Measurements from ENCODE around the gene DLG1.

Gene DLG1

DNA sequence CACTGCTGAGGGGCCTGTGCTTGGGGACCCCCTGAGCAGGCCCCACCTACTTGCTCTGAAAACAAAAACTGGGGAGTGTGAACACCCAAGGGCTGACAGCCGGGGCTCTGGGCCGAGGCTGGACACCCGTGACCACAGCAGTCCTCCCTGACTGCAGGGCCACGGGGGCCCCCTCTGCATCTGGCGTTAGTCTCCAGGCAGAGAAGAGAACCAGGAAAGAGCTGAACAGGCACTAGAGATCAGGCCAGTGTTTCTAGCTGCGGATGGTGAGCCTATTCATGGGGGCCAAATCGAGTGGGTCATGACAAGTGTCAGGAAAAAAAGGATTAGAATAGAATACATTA is 285.9 kb downstream of the DLG1 start:
- FAIRE-seq: no peak

DNA sequence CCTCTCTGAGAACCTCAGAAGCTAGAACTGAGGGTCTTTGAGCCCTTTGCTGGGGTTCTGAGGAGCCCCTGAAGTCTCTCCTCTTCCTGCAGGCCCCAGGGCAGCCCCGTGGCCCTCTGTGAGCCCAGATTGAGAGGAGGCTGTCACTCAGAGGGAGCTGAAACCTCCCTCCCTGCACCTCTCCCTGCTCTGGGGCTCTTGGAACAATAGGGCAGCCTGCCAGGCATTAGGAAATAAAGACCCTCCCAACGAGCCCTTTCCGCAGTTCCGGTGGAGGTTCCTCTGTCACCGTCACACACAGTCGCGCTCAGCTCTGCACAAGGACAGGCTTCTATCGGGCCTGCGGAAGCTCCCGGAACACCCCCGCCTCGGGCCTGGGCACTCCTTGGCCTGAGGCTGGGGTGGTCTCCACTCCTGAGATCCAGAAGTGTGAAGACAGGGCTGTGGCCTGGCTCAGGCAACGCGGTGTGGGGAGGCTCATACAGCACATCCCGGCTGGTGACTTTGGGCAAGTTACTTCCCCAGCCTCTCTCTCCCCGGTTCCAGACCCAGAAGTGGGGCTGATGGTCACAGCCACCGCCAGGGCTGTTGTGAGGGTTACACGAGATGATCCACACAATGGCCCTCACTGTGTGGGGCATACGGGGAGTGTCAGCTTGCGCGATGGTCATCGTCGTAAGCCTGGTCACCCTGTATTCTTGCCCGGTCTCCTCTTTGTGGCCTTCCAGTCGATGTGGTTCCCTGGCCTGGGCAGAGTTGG is 286.5 kb downstream of the DLG1 start:
- FAIRE-seq: no peak

DNA sequence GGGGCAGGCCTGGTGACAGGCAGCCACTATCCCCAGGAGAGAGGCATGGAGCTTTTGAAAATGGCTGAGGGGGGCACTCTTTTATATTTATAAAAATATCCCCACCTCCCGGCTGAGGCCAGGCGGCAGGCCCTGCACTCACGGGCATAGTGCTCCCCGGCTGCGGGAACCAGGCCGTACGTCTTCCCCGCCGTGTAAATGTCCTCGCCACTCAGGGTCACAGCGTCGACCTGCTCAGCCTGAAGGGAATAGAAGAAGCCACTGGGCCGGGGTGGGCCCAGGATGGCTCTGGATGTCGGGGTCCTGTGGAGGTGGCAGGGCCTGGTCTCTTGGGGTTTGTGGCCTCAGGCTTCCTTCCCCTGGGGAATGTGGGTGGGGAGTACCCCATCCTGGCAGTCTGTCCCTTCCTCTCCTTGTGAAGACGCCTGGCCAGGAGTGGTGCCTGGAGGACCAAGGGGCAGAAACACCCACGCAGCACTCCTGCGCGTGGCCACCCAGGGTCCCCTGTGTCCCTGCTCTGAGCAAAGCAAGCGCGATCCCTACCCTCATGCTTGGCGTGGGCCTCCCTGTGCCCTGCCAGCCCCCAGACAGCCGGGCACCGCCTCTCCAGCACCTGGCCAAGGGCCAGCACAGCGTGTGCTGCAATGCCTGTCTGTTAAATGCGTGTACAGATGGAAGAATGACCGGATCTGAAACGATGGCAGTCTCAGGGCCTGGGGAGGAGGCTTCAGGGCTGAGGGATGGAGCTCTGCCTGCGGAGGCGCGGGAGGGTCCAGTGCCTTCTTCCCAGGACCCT is 287.7 kb downstream of the DLG1 start:
- FAIRE-seq: no peak

DNA sequence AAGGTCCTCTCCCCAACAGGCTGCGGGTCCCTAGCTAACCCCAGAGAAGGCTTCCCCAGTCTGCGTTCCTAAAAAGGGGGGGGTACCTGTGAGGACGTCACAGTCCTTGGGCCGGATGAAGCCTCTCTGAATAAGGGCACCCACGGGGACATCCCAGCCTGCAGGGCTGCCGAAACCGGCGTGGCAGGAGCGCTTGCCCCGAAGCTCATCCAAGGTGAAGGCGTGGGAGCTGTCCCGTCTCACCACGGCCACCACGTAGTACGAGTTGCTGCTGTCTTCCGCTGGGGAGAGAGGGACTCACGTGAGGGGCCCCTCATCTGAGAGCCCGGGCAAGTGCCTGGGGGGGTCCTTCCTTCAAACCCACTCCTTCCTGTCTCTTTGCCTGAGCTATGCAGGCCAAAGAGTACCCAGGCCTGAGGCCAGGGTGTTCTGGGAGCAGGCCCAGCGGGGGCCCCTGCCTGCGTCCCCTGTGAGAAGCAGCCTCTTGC is 288.8 kb downstream of the DLG1 start:
- no peak for FAIRE-seq

DNA sequence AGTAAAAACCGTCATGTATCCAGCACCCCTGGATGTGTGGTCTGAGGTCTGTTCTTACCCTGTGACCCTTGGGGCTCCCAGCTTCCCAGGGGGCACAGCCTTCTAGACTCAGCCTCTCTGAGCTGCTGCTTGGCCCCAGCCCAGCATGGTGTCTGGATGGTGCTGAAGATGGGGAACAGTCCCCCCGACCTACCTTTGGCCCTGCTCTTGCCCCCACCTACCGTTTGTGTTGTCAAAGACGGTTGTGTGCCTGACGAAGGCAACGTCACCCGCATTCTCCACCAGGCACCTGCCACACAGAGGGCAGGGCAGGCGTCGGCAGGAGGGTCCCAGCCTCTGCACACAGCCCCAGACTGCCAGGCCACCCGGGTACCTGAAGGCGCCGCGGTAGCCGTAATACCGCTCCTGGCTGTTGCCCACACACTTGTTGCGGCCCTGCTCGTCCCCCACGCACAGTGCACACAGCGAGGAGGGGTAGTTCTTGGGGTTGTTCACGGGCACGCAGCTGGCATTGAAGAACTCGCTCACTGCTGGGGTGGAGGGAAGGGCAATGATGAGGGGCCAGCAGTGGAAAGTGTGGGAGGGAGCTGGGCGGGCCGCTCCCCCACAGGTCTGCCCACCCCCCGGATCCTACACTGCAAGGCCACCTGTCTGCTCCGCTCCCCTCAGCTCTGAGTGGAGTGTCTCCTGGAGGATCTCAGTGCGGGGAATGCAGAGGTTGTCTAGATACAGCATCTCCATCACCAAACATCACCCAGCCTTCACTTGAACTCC is 289.8 kb downstream of the DLG1 start:
- no peak for FAIRE-seq

DNA sequence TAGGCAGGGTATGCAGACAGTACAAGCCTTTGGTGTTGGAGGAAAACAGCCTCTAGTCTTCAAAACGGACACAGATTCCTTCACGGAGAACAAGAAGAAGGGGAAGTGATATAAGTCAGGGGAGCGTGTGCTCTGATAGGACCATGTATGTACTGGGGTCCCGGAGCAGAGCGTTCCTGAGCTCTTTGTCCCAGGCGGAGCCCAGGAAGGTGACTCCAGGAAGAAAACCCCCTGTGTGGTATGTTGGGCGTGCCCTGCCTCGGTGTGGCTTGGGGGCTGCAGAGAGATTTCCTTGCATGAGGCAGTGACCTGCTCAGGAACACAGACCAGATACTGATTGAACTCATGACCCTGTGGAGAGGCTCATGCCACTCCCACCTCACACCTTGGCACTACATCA is 290.5 kb downstream of the DLG1 start:
- no peak for FAIRE-seq

DNA sequence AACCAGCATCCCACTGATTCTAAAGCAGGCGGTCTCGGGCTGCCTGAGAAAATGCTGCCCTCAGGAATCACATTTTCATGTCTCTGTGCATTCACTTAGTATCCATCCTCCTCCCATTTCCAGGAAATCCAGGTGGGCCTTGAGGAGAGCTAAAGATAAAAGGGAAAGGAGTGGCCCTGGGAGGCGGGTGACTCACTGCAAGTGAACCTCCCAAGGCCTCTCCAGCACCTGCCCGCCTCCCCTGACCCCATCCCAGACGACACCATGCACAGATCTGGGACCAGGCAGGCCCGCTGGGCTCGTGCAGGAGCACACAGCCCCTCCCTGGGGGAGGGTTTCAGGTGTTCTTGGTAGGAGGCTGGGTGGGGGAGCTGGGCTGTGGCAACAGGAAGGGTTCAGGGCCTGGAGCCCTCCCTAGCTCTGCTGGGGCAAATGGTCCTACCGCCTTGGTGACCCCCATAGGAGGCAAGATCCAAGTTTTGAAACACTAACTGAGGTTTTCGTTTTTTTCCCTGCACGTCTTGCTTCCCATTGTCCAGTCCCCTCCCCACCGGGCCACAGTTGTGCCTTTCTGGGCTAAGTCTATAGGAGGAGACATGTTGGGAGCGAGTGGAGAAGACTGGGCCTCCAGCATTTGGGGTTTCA is 291.0 kb downstream of the DLG1 start:
- FAIRE-seq: no peak

DNA sequence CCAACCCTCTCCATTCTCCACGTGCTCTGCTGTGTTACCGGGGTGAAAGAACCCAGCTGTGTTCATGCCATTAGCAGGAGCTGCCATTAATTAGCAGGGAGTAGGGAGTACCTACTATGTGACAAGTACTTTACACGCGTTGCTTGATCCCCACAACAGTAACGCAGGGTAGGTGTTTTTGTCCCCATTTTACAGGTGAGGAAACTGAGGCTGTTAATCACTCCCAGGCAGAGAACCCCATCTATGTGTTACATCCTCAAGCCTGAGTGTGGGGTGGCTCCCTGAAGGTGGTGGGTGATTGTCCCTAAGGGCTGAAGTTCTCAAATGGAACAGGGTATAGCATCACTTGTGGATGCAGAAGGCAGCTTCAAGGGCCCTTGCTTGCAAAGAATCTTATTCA is 291.6 kb downstream of the DLG1 start:
- FAIRE-seq: no peak

DNA sequence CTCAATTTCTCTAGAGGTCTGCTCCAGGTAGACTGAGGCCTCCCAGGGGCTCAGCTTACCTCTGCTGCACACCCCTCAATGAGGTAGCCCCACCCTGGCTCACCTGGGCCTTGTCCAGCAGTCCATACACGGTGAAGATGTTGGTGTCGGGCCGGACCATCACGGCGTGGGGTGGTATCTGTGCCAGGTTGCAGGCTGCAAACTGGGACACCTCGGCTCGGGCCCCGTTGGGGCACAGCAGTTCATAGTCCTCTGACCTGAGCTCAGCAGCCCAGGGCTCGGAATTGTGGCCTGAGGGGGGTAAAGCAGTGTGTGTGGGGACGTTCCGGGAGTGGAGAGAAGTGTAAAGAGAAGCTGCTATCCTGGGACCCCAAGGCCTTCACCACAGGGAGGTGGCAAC is 292.0 kb downstream of the DLG1 start:
- FAIRE-seq: no peak

DNA sequence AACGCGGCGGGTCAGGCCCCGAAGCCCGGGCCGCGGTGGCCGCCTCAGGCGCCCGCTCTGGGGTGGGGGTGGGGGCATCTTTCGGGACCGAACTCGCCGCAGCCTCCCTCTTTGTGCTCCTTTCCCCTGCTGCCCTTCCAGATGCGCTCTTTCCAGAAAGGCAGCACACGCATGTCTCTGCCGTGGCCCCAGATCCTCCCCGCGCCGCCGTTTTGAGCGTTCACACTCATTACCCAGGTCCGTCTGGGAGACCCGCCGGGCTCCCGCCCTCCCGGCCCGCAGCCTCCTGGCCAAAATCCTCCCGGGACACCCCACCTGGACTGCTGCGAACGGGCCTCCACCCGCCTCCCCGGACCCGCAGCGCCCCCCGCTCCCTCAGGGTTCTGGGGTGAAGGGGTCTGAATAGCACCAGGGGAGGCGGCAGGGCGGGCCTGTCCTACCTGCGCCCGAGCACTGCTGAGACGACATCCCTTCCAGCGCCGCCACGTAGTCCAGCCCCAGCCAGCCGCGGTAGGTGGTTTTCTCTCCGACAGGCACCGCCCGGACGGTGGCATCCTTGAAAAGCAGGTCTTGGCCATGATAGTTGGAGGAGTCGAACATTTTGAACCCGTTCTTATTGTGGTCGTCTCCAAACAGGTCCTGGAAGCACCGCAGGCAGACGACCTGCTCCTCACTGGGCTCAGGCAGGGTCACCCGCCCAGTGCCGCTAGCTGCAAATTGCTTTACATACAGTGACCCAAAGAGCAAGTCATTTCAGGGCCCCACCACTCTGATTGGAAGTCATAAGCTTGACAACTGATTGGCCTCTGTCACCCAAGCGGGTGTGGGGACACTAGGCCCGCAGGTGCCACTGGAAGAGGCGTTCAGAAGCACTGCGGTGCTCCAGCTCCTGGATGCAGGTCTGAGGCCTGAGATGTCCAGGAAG is 294.7 kb downstream of the DLG1 start:
- no peak for FAIRE-seq

DNA sequence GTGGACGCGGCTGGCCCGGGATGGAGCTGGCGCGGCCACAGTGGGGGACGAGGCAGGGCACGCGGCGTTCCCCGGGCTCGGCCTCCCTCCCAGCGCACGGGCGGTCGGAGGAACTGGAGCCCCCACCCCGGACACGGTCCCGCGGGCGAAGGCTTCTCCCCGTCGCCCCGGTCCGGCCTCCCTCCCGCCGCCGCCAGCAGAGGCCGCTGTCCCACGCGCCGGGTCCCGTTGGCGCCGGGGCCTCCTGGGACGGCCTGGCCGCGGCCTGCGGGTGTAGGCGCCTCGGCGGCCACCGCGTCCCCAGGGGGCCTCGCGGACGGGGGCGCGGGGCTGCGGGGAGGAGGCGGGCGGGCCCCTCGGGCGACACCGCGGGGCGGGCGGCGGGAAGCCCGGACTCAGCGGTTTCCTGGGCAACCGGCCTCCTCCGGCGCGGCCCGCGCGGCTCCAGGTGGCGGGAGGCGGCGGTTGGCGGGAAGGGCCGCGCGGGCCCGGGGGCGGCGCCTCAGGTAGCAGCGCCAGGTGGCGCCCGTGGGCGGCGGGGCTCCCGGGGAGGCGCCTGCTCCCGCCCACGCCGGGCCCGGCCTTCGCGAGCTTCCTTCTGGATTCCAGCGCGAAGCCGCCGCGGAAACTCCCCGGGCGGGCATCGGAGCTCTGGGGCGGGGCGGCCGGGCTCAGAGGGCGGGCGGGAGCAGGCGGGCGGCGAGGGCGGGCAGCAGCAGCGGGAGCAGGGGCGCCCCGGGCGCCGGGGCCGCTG is 295.5 kb downstream of the DLG1 start:
- FAIRE-seq: no peak

DNA sequence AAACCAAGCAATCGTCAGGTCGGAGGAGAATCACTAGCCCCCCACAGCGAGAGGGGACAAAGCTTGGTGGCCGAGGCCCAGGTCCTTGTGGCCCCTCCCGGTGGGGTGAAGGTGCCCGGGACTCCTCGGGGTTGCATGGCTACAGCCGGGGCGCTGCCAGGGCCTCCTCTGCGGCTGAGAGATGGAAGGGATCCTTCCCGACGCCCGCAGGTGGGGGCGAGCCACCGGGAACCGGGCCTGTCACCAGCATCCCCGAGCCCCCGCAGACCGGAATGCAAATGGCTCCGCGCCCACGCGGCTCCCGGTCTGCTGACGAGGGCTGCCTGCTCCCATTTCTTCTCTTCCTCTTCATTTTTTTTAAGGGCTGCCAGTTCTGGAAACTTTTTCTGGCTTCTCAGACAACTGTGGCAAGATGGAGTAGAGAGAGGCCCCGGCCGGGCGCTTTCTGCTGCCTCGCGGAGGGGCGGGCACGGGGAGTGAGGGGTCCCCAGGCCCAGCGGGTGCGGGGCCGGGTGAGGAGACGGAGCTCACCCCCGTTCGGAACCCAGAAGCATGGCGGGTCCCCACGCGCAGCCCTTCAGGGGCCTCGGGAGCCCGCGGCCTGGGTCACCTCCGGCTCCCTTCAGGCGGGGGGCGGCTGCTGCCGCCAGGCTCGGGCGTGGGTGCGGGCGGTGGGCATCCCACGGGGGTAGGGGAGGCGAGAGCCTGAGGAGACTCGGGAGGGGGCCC is 296.3 kb downstream of the DLG1 start:
- FAIRE-seq: no peak

DNA sequence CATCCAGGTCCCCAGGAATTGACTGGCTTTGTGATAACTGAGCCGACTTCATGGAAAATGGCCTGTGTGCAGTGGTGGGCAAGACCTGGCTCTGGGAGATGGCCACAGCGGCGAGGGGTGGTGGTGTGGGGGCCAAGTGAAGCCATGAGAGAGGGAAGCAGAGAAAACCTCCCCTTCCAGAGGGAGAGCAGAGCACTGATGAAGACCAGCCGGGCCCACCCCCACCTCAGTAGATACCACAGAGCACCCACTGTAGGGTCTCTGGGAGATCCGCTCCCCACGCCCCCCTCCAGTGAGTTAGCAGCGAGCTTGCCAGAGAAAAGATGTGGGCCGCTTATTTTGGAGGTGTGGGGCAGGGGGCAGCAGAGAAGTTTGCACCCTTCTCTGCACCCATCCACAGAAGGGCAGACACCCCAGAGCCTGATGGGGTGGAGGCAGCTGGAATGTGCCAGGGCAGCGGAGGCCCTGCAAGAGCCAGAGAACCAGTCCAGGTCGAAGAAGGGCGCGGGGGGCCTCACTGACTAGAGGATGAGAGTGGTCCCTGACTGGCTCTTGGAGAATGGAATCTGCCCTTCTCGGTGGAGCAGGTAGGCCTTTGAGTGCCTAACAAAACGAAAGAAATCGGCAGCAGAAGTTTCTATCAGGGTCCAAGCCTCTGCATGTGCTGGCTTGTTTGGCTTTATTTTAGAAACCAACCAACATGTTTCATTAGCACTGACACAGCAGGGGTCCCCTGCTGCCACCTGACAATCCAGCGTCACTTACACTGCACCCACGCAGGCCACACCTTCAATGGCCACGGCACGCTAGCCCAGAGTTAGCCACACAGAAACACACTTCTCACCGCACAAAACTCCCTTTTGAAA is 297.1 kb downstream of the DLG1 start:
- no peak for FAIRE-seq

DNA sequence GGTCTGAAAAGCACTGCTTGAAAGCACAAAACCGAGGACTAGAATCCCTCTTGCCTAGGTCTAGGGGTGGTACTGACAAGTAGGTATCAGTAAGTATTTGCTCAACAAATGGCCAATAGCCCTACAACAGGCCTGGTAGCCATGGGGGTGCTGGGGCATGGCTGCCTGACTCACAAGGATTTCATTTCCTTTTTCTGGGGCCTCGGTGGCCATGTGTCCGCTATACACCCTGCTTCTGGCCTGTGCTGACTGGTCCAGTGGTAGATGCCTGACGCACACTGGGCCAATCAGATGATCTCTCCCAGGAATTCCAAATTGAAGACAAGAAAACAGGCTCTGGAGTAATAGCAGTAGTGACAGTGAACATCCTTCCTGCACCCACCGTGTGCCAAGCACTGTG is 298.2 kb downstream of the DLG1 start:
- no peak for FAIRE-seq

DNA sequence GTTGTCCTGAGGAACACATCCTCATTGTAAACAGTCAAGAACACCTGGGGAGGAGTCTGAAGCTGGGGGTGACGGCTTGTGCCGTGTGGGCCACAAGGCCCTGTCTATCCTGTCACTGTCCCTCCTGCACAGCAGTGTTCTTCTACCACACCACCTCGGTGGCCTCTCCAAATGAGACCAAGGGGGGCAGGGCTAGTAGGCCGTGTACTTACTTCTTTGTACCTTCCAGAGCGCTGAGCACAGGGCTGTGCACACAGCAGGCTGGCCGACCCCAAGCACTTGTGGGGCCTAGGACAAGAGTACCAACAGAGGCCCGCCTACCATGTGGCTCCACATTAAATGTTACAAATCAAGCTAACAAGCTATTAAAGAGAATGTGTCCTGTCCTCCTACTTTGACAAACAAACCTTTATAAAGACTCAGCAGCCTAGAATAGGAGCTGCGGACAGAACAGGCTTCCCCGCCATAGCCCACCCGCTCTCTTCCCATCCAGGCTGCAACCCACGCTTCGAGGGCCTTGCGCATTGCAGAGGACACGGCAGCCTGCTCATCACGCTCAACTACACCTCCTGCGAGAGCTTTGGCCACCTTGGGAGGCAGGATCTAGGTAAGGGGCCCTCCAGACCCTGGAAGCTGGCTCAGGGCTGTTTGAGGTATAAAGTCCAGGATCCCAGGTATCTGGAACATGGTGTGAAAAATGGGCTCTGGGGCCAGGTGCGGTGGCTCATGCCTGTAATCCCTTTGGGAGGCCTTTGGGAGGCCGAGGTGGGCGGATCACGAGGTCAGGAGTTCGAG is 299.2 kb downstream of the DLG1 start:
- FAIRE-seq: no peak

DNA sequence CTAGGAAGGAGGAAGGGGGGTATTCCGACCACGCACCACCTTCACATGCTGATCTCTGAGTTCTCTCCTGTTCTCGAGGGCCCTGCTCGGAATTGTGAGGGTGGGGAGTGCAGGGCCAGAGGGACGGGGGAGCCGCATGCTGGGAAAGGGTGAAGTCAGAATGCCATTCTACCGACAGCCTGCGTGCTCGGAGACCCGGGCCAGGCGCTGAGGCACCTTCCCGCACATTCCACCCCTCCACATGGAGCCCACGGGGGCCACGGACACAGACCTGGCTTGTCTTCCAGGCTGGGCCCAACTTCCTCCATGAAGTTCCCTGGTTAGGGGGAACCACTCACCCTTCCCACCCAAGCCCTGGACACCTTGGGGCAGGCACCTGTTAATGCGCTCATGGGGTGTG is 301.1 kb downstream of the DLG1 start:
- no peak for FAIRE-seq

DNA sequence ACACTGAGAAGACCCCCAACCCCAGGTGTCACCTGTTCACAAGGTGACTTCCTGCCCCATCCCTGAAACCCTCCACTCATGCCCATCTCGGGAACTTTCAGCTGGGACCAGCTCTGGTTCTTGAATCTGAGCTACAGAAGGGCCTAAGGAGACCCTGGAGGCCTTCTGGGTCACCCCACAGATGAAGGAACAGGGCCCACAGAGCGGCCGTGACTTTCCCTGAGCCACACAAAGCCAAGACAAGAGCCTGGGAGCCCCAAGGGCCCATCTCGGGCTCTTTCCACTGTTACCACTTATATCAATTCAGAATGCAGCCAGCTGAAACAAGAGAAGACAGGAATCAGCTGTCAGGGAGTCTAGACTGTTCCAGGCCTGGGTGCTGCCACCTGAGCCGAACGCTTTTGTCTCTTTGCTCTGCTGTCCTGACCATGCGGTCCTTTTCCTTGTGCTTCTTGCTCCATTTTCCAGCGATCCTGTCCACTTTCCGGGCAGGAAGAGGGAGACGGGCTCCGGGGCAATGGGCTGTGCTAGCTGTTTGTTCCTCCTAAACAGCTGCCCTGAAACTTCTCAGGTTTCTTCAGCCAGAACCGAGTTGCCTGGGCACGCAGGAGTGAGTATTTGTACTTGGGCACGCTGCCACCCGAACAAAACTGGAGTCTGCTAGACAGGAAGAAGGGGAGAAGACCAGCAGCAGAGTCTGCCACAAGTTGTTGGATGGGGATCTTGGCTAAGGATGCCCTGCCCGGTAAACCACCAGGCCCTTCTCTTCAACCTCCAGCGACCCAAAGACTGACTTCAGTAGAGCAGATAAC is 301.8 kb downstream of the DLG1 start:
- FAIRE-seq: no peak

All from endometrium (tissue), 2 donors.